ENCODE results near the gene RHEB.

The RHEB gene

GRCh38 chr7:151503902-151504714 lies 15.6 kb downstream of the RHEB start:
- peak; percentile 43 for DNase-seq (ENCODE audit: low spot score)

- DNase-seq (ENCODE audit: low spot score) = no peak
Measured at GRCh38 chr7:151501676-151502075, 18.0 kb downstream of the RHEB start.

GRCh38 chr7:151498495-151498894 lies 21.2 kb downstream of the RHEB start:
- DNase-seq (ENCODE audit: low spot score) = no peak

GRCh38 chr7:151497306-151497871 lies 22.3 kb downstream of the RHEB start:
- DNase-seq (ENCODE audit: low spot score) = no peak

GRCh38 chr7:151495360-151495759 lies 24.3 kb downstream of the RHEB start:
- no peak for DNase-seq (ENCODE audit: low spot score)

- no peak for DNase-seq (ENCODE audit: low spot score)
Measured at GRCh38 chr7:151494298-151495284, 25.1 kb downstream of the RHEB start.

GRCh38 chr7:151493083-151493482 lies 26.6 kb downstream of the RHEB start:
- DNase-seq (ENCODE audit: low spot score) = no peak

- DNase-seq (ENCODE audit: low spot score) = no peak
Measured at GRCh38 chr7:151491859-151492258, 27.8 kb downstream of the RHEB start.

GRCh38 chr7:151490456-151491105 lies 29.1 kb downstream of the RHEB start:
- no peak for DNase-seq (ENCODE audit: low spot score)

- no peak for DNase-seq (ENCODE audit: low spot score)
Measured at GRCh38 chr7:151489498-151489897, 30.2 kb downstream of the RHEB start.

- DNase-seq (ENCODE audit: low spot score) = no peak
Measured at GRCh38 chr7:151488096-151488495, 31.6 kb downstream of the RHEB start.

- DNase-seq (ENCODE audit: low spot score) = no peak
Measured at GRCh38 chr7:151487228-151487627, 32.5 kb downstream of the RHEB start.

GRCh38 chr7:151486074-151486473 lies 33.6 kb downstream of the RHEB start:
- DNase-seq (ENCODE audit: low spot score) = no peak

GRCh38 chr7:151484971-151485707 lies 34.6 kb downstream of the RHEB start:
- peak; percentile 50 for DNase-seq (ENCODE audit: low spot score)

GRCh38 chr7:151483711-151483983 lies 36.0 kb downstream of the RHEB start:
- DNase-seq (ENCODE audit: low spot score) = no peak

- no peak for DNase-seq (ENCODE audit: low spot score)
Measured at GRCh38 chr7:151482883-151483710, 36.6 kb downstream of the RHEB start.

GRCh38 chr7:151481650-151482505 lies 37.8 kb downstream of the RHEB start:
- no peak for DNase-seq (ENCODE audit: low spot score)

- no peak for DNase-seq (ENCODE audit: low spot score)
Measured at GRCh38 chr7:151477867-151478266, 41.8 kb downstream of the RHEB start.

- DNase-seq (ENCODE audit: low spot score) = no peak
Measured at GRCh38 chr7:151472644-151473380, 46.9 kb downstream of the RHEB start.

Data from Ammon's horn (tissue), 1 donor.